Hepatocyte (in vitro differentiated cells): ENCODE measurements around the gene NEDD4. TPM values are rescaled to one million over a fixed set of nuclear protein-coding genes. Genes with fewer than 3 reads are reported as not detected.

Experiments used
- DNase-seq: peaks from one replicate; pipeline ENCODE4 v3.0.0-alpha.2; 2016; ENCODE audit warnings: low spot score
- H2AFZ ChIP-seq: fragments of 200-600 bp; sonication (generic); 2 replicates; pipeline ENCODE4 v1.6.0; 2016; ENCODE audit warnings: antibody characterized with exemption, mild to moderate bottlenecking
- H3K27ac ChIP-seq: fragments of 200-600 bp; sonication (generic); 2 replicates; pipeline ENCODE4 v1.5.1; 2016; ENCODE audit warnings: mild to moderate bottlenecking
- H3K27me3 ChIP-seq: fragments of 200-600 bp; sonication (generic); 2 replicates; pipeline ENCODE4 v1.6.1; 2016
- H3K36me3 ChIP-seq: fragments of 200-600 bp; sonication (generic); replicated peaks from 2 replicates; pipeline ENCODE4 v1.5.1; 2016; ENCODE audit warnings: low read depth; ENCODE audit not compliant: insufficient read depth
- H3K4me1 ChIP-seq: fragments of 200-600 bp; sonication (generic); 2 replicates; pipeline ENCODE4 v1.5.1; 2016; ENCODE audit warnings: mild to moderate bottlenecking, moderate library complexity; ENCODE audit not compliant: insufficient read depth
- H3K4me2 ChIP-seq: fragments of 200-600 bp; sonication (generic); 2 replicates; pipeline ENCODE4 v1.6.0; 2016
- H3K4me3 ChIP-seq: fragments of 200-600 bp; sonication (generic); 2 replicates; pipeline ENCODE4 v1.5.1; 2016; ENCODE audit warnings: mild to moderate bottlenecking
- H3K79me2 ChIP-seq: fragments of 200-600 bp; sonication (generic); 2 replicates; pipeline ENCODE4 v1.6.0; 2017; ENCODE audit warnings: mild to moderate bottlenecking
- H3K9me2 ChIP-seq: fragments of 200-600 bp; sonication (generic); replicated peaks from 2 replicates; pipeline ENCODE4 v1.6.0; 2017; ENCODE audit warnings: mild to moderate bottlenecking; ENCODE audit not compliant: insufficient read depth
- H3K9me3 ChIP-seq: fragments of 200-600 bp; sonication (generic); 2 replicates; pipeline ENCODE4 v1.5.1; 2016; ENCODE audit warnings: low read depth, mild to moderate bottlenecking
- H4K20me1 ChIP-seq: fragments of 200-600 bp; sonication (generic); 2 replicates; pipeline ENCODE4 v1.6.0; 2016; ENCODE audit warnings: mild to moderate bottlenecking; ENCODE audit not compliant: insufficient read depth, poor library complexity, severe bottlenecking
- EZH2 ChIP-seq: fragments of 200-600 bp; sonication (generic); IDR thresholded peaks from 2 replicates; pipeline ENCODE4 v1.6.1; 2016; ENCODE audit warnings: antibody characterized with exemption, mild to moderate bottlenecking, borderline replicate concordance
- EZH2phosphoT487 ChIP-seq: fragments of 200-600 bp; sonication (generic); IDR thresholded peaks from one replicate; pipeline ENCODE4 v1.6.1; 2018; ENCODE audit warnings: antibody characterized with exemption, mild to moderate bottlenecking, low read depth, moderate library complexity; ENCODE audit not compliant: unreplicated experiment, severe bottlenecking
- WGBS: methylation state at CpG from one replicate; pipeline ENCODE4 v1.1.6; 2016; ENCODE audit warnings: low lambda C conversion rate; ENCODE audit errors: missing lambda C conversion rate; 5-methylcytosine and 5-hydroxymethylcytosine counted together
- polyA plus RNA-seq: library from polyadenylated mRNA; unstranded; fragments of >200 nt; fragmentation: Nextera tagmentation; extraction: Ambion mirVana; gene quantifications from 2 replicates; pipeline ENCODE4 v1.2.1, GENCODE V29; 2016
- total RNA-seq: library from RNA; depleted of rRNA; stranded (reverse); fragments of >200 nt; gene quantifications from 2 replicates; pipeline ENCODE4 v1.2.3, GENCODE V29; 2014
- TF ChIP-seq, protein P1 (sequence below): fragments of 200-600 bp; sonication (generic); IDR thresholded peaks from 2 replicates; pipeline ENCODE4 v1.5.1; 2016; ENCODE audit warnings: antibody characterized with exemption, mild to moderate bottlenecking; ENCODE audit not compliant: poor library complexity

NEDD4 gene
- total and polyA plus RNA-seq, 2 experiments from 2014 or later = 26.5 to 77.0 TPM

GRCh38 chr15:55897560-55898336 is 95.7 kb downstream of the NEDD4 start:
- TF ChIP-seq, protein P1, sequence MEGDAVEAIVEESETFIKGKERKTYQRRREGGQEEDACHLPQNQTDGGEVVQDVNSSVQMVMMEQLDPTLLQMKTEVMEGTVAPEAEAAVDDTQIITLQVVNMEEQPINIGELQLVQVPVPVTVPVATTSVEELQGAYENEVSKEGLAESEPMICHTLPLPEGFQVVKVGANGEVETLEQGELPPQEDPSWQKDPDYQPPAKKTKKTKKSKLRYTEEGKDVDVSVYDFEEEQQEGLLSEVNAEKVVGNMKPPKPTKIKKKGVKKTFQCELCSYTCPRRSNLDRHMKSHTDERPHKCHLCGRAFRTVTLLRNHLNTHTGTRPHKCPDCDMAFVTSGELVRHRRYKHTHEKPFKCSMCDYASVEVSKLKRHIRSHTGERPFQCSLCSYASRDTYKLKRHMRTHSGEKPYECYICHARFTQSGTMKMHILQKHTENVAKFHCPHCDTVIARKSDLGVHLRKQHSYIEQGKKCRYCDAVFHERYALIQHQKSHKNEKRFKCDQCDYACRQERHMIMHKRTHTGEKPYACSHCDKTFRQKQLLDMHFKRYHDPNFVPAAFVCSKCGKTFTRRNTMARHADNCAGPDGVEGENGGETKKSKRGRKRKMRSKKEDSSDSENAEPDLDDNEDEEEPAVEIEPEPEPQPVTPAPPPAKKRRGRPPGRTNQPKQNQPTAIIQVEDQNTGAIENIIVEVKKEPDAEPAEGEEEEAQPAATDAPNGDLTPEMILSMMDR = peak; percentile 69
- no peak for TF ChIP-seq EZH2phosphoT487
- no peak for TF ChIP-seq EZH2
- no peak overlapping the region for H3K4me3 ChIP-seq
- H3K9me3 ChIP-seq = no peaks in the 10 kb centered on the region
- H3K4me2 ChIP-seq = peak overlapping the region; percentile 15
- H3K4me1 ChIP-seq = peaks cover 3% of the 10 kb centered on the region
- WGBS = 37% methylated on average over 6 of the region's 6 CpGs
- H3K9me2 ChIP-seq = no peaks in the 10 kb centered on the region
- H3K27me3 ChIP-seq = no peaks in the 10 kb centered on the region
- H4K20me1 ChIP-seq = no peaks in the 10 kb centered on the region
- peak overlapping the region; percentile 21 for H3K27ac ChIP-seq
- DNase-seq = peak; percentile 65
- H3K36me3 ChIP-seq = no peaks in the 10 kb centered on the region
- H3K79me2 ChIP-seq = peaks cover 3% of the 10 kb centered on the region
- no peak overlapping the region for H2AFZ ChIP-seq

- no peak for DNase-seq
- Histone ChIP-seq H3K9me3 (no peaks in the 10 kb centered on the region), H3K4me3 (no peak overlapping the region), H3K9me2 (no peaks in the 10 kb centered on the region), H3K36me3 (no peaks in the 10 kb centered on the region), H3K79me2 (no peaks in the 10 kb centered on the region), H3K4me1 (peaks cover 3% of the 10 kb centered on the region), H2AFZ (no peak overlapping the region), H3K27ac (no peak overlapping the region), H4K20me1 (no peaks in the 10 kb centered on the region), H3K4me2 (peak overlapping the region; percentile 33), H3K27me3 (no peaks in the 10 kb centered on the region)
- no peak for TF ChIP-seq EZH2
- TF ChIP-seq EZH2phosphoT487 = no peak
- TF ChIP-seq, protein P1 = no peak
- 82% methylated on average over 3 of the region's 3 CpGs for WGBS
Measured at GRCh38 chr15:55894399-55894965, 98.9 kb downstream of the NEDD4 start.

GRCh38 chr15:55893852-55894251 is 99.6 kb downstream of the NEDD4 start:
- Histone ChIP-seq H3K27ac (no peak overlapping the region), H3K36me3 (no peaks in the 10 kb centered on the region), H3K4me2 (peak overlapping the region; percentile 33), H3K27me3 (no peaks in the 10 kb centered on the region), H4K20me1 (no peaks in the 10 kb centered on the region), H3K4me3 (no peak overlapping the region), H2AFZ (no peak overlapping the region), H3K79me2 (peaks cover 1% of the 10 kb centered on the region), H3K9me3 (no peaks in the 10 kb centered on the region), H3K9me2 (no peaks in the 10 kb centered on the region), H3K4me1 (peaks cover 3% of the 10 kb centered on the region)
- whole genome bisulfite sequencing = 75% methylated on average over 3 of the region's 3 CpGs
- no peak for DNase-seq
- TF ChIP-seq EZH2 = no peak
- TF ChIP-seq EZH2phosphoT487 = no peak
- TF ChIP-seq, protein P1 = no peak
